ENCODE results near the gene DDX49. TPM values are rescaled to one million over a fixed set of nuclear protein-coding genes. Genes with fewer than 3 reads are reported as not detected.

DDX49 gene
- polyA plus RNA-seq, 1 experiment = 70.0 TPM

DNA sequence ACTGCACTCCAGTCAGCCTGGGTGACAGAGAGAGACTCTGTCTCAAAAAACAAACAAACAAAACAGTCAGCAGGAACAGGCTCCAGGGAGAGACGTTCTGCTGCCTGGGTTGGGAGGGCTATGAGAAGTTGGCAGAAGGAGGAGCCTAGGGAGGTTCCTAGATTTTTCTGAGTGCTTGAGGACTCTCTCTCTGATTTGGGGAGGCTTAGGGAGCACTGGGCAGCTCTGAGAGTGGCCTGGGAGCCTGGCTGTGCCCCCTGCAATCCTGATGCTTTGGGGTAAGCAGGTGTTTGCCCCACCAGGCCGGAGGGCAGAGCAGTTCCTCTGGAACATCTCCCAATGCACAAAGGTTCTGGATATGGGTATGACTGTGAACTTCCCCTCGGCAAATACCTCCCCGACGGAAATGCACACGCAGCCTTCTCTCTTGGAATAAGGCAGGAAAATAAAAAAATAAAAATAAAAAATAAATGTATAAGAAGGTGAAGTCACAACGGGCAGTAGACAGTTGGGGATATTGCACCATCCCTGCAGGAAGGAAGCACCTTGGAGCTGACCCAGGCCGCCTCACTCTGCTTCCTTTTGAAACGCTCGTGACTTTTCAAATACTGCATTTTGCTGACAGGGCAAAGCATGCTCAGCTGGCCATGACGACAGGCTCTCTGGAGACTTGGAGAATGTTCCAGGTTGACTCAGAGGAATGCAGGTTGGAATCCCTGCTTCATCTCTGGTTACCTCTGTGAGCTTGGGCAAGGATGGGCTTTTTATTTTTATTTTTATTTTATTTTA lies 48.0 kb downstream of the DDX49 start:
- ChIA-PET POLR2A (no interaction called here), CTCF (interaction anchor here (1.6 kb wide), 1 partner anchor 44 kb away, joined by 5 read pairs; no protein-coding TSS in a partner anchor)
- Histone ChIP-seq H3K4me3 (ENCODE audit: low read depth, low read length) (no peak overlapping the region), H3K27me3 (ENCODE audit: control insufficient read depth, insufficient read depth, low read length) (no peaks in the 10 kb centered on the region), H3K36me3 (ENCODE audit: control insufficient read depth, insufficient read depth, low read length) (no peaks in the 10 kb centered on the region)
- DNase-seq (ENCODE audit: low read depth) = no peak
- TF ChIP-seq, protein P1, sequence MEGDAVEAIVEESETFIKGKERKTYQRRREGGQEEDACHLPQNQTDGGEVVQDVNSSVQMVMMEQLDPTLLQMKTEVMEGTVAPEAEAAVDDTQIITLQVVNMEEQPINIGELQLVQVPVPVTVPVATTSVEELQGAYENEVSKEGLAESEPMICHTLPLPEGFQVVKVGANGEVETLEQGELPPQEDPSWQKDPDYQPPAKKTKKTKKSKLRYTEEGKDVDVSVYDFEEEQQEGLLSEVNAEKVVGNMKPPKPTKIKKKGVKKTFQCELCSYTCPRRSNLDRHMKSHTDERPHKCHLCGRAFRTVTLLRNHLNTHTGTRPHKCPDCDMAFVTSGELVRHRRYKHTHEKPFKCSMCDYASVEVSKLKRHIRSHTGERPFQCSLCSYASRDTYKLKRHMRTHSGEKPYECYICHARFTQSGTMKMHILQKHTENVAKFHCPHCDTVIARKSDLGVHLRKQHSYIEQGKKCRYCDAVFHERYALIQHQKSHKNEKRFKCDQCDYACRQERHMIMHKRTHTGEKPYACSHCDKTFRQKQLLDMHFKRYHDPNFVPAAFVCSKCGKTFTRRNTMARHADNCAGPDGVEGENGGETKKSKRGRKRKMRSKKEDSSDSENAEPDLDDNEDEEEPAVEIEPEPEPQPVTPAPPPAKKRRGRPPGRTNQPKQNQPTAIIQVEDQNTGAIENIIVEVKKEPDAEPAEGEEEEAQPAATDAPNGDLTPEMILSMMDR (IDR thresholded peaks at IDR 0.05; ENCODE audit: insufficient read depth, low read depth, low read length) = no peak

DNA sequence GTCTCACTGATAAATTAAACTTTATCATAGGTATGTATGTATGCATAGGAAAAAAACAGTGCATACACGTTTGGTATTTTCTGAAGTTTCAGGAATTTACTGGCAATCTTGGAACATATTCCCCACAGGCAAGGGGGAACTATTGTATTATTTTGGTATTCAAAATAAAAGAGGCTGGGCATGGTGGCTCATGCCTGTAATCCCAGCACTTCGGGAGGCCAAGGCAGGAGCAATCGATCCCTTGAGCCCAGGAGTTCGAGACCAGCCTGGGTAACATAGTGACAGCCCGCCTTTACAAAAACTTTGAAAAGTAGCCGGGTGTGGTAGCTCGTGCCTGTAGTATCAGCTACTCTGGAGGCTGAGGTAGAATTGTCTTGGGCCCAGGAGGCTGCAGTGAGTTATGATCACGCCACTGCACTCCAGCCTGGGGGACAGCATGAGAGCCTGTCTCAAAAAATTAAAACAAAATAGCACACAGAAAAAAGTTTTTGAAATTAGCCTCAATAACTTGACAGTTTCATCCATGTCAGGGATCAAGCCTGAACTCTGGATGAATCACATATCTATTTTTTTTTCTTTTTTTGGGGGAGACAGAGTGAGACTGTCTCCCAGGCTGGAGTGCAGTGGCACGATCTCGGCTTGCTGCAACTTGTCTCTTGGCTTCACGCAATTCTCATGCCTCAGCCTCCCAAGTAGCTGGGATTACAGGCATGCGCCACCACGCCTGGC lies 50.6 kb downstream of the DDX49 start:
- no peak for DNase-seq (ENCODE audit: low read depth)
- ChIA-PET POLR2A (no interaction called here), CTCF (interaction anchor here (1.2 kb wide), 1 partner anchor 12 kb away, joined by 3 read pairs; no protein-coding TSS in a partner anchor)
- TF ChIP-seq, protein P1 (IDR thresholded peaks at IDR 0.05; ENCODE audit: insufficient read depth, low read depth, low read length) = no peak
- Histone ChIP-seq H3K27me3 (ENCODE audit: control insufficient read depth, insufficient read depth, low read length) (no peaks in the 10 kb centered on the region), H3K36me3 (ENCODE audit: control insufficient read depth, insufficient read depth, low read length) (no peaks in the 10 kb centered on the region), H3K4me3 (ENCODE audit: low read depth, low read length) (no peak overlapping the region)

DNA sequence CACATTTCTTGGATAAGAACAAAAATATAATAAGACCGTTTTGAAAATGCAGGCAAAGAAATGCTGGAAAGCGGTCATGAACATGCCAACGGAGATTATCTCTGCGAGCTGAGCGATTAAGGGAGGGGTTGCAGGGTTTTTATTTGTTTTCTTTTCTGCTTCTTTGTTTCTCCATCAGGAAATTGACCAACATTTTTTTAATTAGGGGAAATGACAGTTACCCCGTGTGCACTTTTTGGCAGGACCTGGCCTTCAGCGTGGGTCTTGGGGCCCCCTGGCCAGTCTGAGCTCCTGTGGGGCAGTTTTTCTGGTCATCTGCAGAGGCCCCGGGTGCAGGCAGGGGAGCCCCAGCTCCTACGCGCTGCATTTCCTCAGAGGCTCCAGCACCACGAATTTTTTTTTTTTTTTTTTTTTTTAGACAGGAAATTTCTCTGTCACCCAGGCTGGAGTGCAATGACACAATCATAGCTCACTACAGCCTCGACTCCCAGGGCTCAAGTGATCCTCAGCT lies 52.8 kb downstream of the DDX49 start:
- TF ChIP-seq, protein P1 (IDR thresholded peaks at IDR 0.05; ENCODE audit: insufficient read depth, low read depth, low read length) = no peak
- no peak for DNase-seq (ENCODE audit: low read depth)
- Histone ChIP-seq H3K36me3 (ENCODE audit: control insufficient read depth, insufficient read depth, low read length) (no peaks in the 10 kb centered on the region), H3K27me3 (ENCODE audit: control insufficient read depth, insufficient read depth, low read length) (no peaks in the 10 kb centered on the region), H3K4me3 (ENCODE audit: low read depth, low read length) (no peak overlapping the region)
- CTCF ChIA-PET = interaction anchor here (0.7 kb wide), 1 partner anchor 1064 kb away, joined by 3 read pairs; no protein-coding TSS in a partner anchor
- POLR2A ChIA-PET = no interaction called here

DNA sequence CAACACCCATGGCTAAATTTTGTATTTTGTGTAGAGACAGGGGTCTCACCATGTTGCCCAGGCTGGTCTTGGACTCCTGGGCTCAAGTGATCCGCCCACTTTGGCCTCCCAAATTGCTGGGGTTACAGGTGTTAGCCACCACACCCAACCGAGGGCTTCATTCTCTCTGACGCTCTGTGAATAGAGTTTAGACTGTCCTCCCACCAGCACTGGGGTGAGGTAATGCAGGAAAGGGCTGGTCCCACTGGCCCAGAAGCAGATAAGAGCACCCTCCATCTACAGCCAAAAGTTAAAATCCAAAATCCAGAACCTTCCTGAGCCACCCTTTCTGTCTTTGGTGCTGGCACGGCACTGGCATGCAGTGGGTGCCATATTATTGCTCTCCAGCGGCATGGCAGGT lies 53.3 kb downstream of the DDX49 start:
- no peak for DNase-seq (ENCODE audit: low read depth)
- H3K4me3 ChIP-seq (ENCODE audit: low read depth, low read length) = no peak overlapping the region
- no peaks in the 10 kb centered on the region for H3K36me3 ChIP-seq (ENCODE audit: control insufficient read depth, insufficient read depth, low read length)
- CTCF ChIA-PET = interaction anchor here (0.7 kb wide), 1 partner anchor 1063 kb away, joined by 3 read pairs; no protein-coding TSS in a partner anchor
- POLR2A ChIA-PET = no interaction called here
- no peaks in the 10 kb centered on the region for H3K27me3 ChIP-seq (ENCODE audit: control insufficient read depth, insufficient read depth, low read length)
- TF ChIP-seq, protein P1 (IDR thresholded peaks at IDR 0.05; ENCODE audit: insufficient read depth, low read depth, low read length) = no peak

DNA sequence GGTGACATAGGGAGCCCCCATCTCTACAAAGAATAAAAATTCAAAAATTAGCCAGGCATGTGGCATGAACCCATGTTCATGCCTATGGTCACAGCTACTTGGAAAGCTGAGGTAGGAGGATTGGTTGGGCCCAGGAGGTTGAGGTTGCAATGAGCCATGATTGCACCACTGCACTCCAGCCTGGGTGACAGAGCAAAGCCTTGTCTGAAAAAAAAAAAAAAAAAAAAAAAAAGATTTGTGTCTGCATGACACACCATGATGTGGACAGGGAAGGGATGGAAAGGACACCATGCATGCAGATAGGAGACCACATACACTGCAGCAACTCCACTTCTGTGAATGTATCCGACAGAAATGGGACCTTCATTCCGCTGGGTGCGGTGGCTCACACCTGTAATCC lies 55.5 kb downstream of the DDX49 start:
- H3K4me3 ChIP-seq (ENCODE audit: low read depth, low read length) = no peak overlapping the region
- TF ChIP-seq, protein P1 (IDR thresholded peaks at IDR 0.05; ENCODE audit: insufficient read depth, low read depth, low read length) = no peak
- ChIA-PET CTCF (interaction anchor here (1.0 kb wide), 1 partner anchor 12 kb away, joined by 4 read pairs; no protein-coding TSS in a partner anchor), POLR2A (no interaction called here)
- H3K27me3 ChIP-seq (ENCODE audit: control insufficient read depth, insufficient read depth, low read length) = no peaks in the 10 kb centered on the region
- no peaks in the 10 kb centered on the region for H3K36me3 ChIP-seq (ENCODE audit: control insufficient read depth, insufficient read depth, low read length)
- DNase-seq (ENCODE audit: low read depth) = no peak
